ENCODE results near the gene EHD4.

EHD4 gene

GRCh38 chr15:41983621-41984571 is 11.5 kb upstream of the EHD4 start:
- no peak for DNase-seq (ENCODE audit: low read depth, low spot score)
- Histone ChIP-seq H3K4me3 (ENCODE audit: insufficient read length, low read depth) (no peak overlapping the region), H3K36me3 (ENCODE audit: insufficient read depth, insufficient read length, low read length) (no peaks in the 10 kb centered on the region), H3K9ac (ENCODE audit: insufficient read length, low read depth) (no peak overlapping the region), H3K27me3 (ENCODE audit: insufficient read depth, insufficient read length) (no peaks in the 10 kb centered on the region), H3K9me3 (ENCODE audit: insufficient read depth, low read length) (no peaks in the 10 kb centered on the region), H3K4me1 (ENCODE audit: insufficient read depth, insufficient read length) (peaks cover 7% of the 10 kb centered on the region)
- TF ChIP-seq YY1 (IDR thresholded peaks at IDR 0.05; ENCODE audit: insufficient read depth, insufficient read length) (no peak), ZNF274 (IDR thresholded peaks at IDR 0.05; ENCODE audit: low read depth, low read length) (no peak), SUZ12 (IDR thresholded peaks at IDR 0.05; ENCODE audit: extremely low read depth, insufficient read depth, insufficient read length) (no peak)

DNA sequence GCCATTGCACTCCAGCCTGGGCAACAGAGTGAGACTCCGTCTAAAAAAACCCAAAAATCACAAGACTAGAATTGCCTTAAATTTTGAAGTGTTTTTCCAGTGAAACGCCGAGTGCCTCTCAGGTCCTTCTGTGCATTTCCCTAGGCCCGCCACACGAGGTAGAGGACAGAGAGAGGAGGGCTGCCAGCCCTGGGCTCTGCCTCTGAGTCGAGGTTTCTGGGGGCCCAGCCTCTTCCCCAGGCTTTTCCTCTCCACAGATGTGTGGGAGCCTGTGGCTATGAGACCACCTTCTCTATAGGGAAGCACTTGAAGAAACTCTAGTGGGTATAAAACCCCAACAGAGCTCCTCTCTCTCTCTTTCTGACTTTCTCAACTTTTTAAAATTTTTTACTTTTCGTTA is 10.9 kb upstream of the EHD4 start:
- H3K4me3 ChIP-seq (ENCODE audit: insufficient read length, low read depth): no peak overlapping the region
- DNase-seq (ENCODE audit: low read depth, low spot score): no peak
- no peaks in the 10 kb centered on the region for H3K9me3 ChIP-seq (ENCODE audit: insufficient read depth, low read length)
- H3K4me1 ChIP-seq (ENCODE audit: insufficient read depth, insufficient read length): peaks cover 7% of the 10 kb centered on the region
- no peaks in the 10 kb centered on the region for H3K27me3 ChIP-seq (ENCODE audit: insufficient read depth, insufficient read length)
- no peak overlapping the region for H3K9ac ChIP-seq (ENCODE audit: insufficient read length, low read depth)
- no peaks in the 10 kb centered on the region for H3K36me3 ChIP-seq (ENCODE audit: insufficient read depth, insufficient read length, low read length)
- no peak for TF ChIP-seq YY1 (IDR thresholded peaks at IDR 0.05; ENCODE audit: insufficient read depth, insufficient read length)
- TF ChIP-seq SUZ12 (IDR thresholded peaks at IDR 0.05; ENCODE audit: extremely low read depth, insufficient read depth, insufficient read length): no peak
- no peak for TF ChIP-seq ZNF274 (IDR thresholded peaks at IDR 0.05; ENCODE audit: low read depth, low read length)

DNA sequence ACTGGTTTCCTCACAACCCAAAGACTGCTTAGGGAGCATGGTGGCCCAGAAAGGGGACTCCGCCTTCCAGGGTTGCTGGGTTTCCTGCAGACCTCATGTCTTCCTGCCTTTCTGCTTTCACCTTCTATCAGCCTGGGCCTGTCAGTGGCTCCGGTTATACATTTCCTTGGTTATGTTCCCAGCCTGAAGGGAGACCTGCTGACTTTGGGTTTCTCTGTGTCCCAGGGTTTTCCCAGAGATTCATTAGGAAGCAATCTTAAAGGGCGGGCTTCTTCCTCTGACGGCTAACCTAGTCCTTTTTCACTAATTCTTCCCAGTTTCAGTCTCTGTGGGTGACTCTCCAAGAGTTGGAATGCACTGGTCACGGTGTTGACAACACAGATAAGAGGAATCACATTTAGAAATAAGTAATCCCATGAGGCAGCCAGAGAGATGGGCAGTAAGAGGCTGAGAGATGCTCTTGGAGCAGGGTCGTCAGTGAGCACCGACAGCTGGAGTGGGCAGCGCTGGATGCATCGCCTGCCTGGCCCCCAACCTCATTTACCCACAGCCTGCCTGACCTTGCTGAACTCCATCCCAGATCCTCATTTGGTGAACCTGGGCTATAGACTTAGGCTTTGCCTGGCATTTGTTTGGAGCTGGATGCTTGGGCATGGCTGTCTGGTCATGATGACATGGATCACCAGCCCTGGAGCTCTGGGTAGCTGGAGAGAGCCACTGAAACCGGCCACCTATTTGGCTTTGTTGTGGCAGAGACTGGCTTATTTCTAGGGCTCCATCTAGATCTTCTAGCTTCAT is 10.0 kb upstream of the EHD4 start:
- H3K4me1 ChIP-seq (ENCODE audit: insufficient read depth, insufficient read length): peaks cover 7% of the 10 kb centered on the region
- no peak for DNase-seq (ENCODE audit: low read depth, low spot score)
- H3K9me3 ChIP-seq (ENCODE audit: insufficient read depth, low read length): no peaks in the 10 kb centered on the region
- H3K4me3 ChIP-seq (ENCODE audit: insufficient read length, low read depth): no peak overlapping the region
- H3K9ac ChIP-seq (ENCODE audit: insufficient read length, low read depth): no peak overlapping the region
- no peaks in the 10 kb centered on the region for H3K27me3 ChIP-seq (ENCODE audit: insufficient read depth, insufficient read length)
- H3K36me3 ChIP-seq (ENCODE audit: insufficient read depth, insufficient read length, low read length): no peaks in the 10 kb centered on the region
- TF ChIP-seq YY1 (IDR thresholded peaks at IDR 0.05; ENCODE audit: insufficient read depth, insufficient read length) (no peak), ZNF274 (IDR thresholded peaks at IDR 0.05; ENCODE audit: low read depth, low read length) (no peak)

DNA sequence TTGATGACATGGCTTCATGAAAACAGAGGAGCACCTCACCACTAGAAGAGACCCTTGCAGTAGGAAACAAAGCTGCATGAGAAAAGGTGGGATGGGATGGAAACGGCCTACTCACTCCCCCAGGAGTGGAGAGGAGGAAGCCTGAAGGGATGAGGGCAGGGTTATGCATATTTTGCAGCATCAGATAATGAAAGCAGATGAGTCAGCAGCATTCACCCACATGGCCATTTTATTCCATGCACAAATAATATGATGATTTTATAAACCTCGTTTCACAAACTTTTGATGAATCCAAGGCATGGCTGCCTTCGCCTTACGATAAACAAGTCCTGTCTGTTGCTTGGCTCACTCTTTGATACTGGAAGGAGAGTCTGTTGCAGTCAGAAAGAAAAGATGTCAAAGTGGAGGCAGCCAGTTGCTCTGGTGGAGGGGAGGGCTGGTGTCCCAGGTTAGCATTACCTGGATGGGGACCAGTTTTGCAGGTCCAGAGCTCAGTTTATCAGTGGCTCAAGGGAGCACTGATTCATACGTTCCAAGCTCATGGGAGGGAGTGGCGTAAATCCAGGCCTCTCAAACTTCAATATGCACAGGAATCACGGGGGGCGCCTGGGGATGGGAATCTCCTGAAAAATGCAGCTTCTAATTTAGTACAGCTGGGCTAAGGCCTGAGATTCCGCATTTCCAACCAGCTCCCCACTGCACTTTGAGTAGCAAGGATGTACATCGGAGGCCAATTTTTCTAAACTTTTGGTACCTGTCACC is 9.2 kb upstream of the EHD4 start:
- Histone ChIP-seq H3K4me1 (ENCODE audit: insufficient read depth, insufficient read length) (peaks cover 7% of the 10 kb centered on the region), H3K27me3 (ENCODE audit: insufficient read depth, insufficient read length) (no peaks in the 10 kb centered on the region), H3K36me3 (ENCODE audit: insufficient read depth, insufficient read length, low read length) (no peaks in the 10 kb centered on the region), H3K4me3 (ENCODE audit: insufficient read length, low read depth) (no peak overlapping the region), H3K9me3 (ENCODE audit: insufficient read depth, low read length) (no peaks in the 10 kb centered on the region), H3K9ac (ENCODE audit: insufficient read length, low read depth) (no peak overlapping the region)
- DNase-seq (ENCODE audit: low read depth, low spot score): no peak
- TF ChIP-seq ZNF274 (IDR thresholded peaks at IDR 0.05; ENCODE audit: low read depth, low read length): no peak
- TF ChIP-seq YY1 (IDR thresholded peaks at IDR 0.05; ENCODE audit: insufficient read depth, insufficient read length): no peak
- no peak for TF ChIP-seq SUZ12 (IDR thresholded peaks at IDR 0.05; ENCODE audit: extremely low read depth, insufficient read depth, insufficient read length)

- Histone ChIP-seq H3K9me3 (ENCODE audit: insufficient read depth, low read length) (no peaks in the 10 kb centered on the region), H3K4me1 (ENCODE audit: insufficient read depth, insufficient read length) (peaks cover 6% of the 10 kb centered on the region), H3K4me3 (ENCODE audit: insufficient read length, low read depth) (no peak overlapping the region), H3K27me3 (ENCODE audit: insufficient read depth, insufficient read length) (no peaks in the 10 kb centered on the region), H3K9ac (ENCODE audit: insufficient read length, low read depth) (no peak overlapping the region), H3K36me3 (ENCODE audit: insufficient read depth, insufficient read length, low read length) (no peaks in the 10 kb centered on the region)
- no peak for DNase-seq (ENCODE audit: low read depth, low spot score)
- TF ChIP-seq ZNF274 (IDR thresholded peaks at IDR 0.05; ENCODE audit: low read depth, low read length) (no peak), SUZ12 (IDR thresholded peaks at IDR 0.05; ENCODE audit: extremely low read depth, insufficient read depth, insufficient read length) (no peak), YY1 (IDR thresholded peaks at IDR 0.05; ENCODE audit: insufficient read depth, insufficient read length) (no peak)
Observed at GRCh38 chr15:41980654-41981323, 8.4 kb upstream of the EHD4 start.

- TF ChIP-seq ZNF274 (IDR thresholded peaks at IDR 0.05; ENCODE audit: low read depth, low read length): no peak
- H3K4me1 ChIP-seq (ENCODE audit: insufficient read depth, insufficient read length): peaks cover 2% of the 10 kb centered on the region
- DNase-seq (ENCODE audit: low read depth, low spot score): no peak
- H3K4me3 ChIP-seq (ENCODE audit: insufficient read length, low read depth): no peak overlapping the region
- H3K27me3 ChIP-seq (ENCODE audit: insufficient read depth, insufficient read length): no peaks in the 10 kb centered on the region
- no peaks in the 10 kb centered on the region for H3K9me3 ChIP-seq (ENCODE audit: insufficient read depth, low read length)
- no peaks in the 10 kb centered on the region for H3K36me3 ChIP-seq (ENCODE audit: insufficient read depth, insufficient read length, low read length)
- no peak overlapping the region for H3K9ac ChIP-seq (ENCODE audit: insufficient read length, low read depth)
Observed at GRCh38 chr15:41979493-41980266, 7.3 kb upstream of the EHD4 start.
